Adrenal gland (tissue), 5 donors: ENCODE results near the gene HNMT.

Experiments used
- CTCF ChIP-seq, 6 experiments: fragments of 450-650 bp in 4 of 6; fragments of 200-600 bp in 2 of 6; sonication (generic) in 1 of 6; IDR thresholded peaks; 1 replicate in 5 of 6; 2 replicates in 1 of 6; pipeline versions ENCODE4 v1.5.1 to v1.8.0; 2016 to 2021; ENCODE audit warnings: antibody characterized with exemption in 6 of 6, mild to moderate bottlenecking in 2 of 6, moderate library complexity in 1 of 6
- POLR2A ChIP-seq, 2 donors: fragments of 450-650 bp; IDR thresholded peaks; one replicate each; pipeline ENCODE4 v1.6.1; 2017; ENCODE audit warnings: antibody characterized with exemption in 2 of 2, mild to moderate bottlenecking in 2 of 2, moderate library complexity in 1 of 2
- donor health status: DM: no; HTN: no; CAD: no.

GRCh38 chr2:138028538-138028937, 64.3 kb downstream of the HNMT start:
- TF ChIP-seq CTCF (IDR thresholded peaks at IDR 0.05): no peak
- TF ChIP-seq POLR2A (IDR thresholded peaks at IDR 0.05): no peak
